ENCODE data around the gene ALG12. TPM values are rescaled to one million over a fixed set of nuclear protein-coding genes. Genes with fewer than 3 reads are reported as not detected.

Gene ALG12
- total RNA-seq, 1 experiment from 2014 or later = 16.6 TPM

GRCh38 chr22:49959782-49960158 lies 41.5 kb upstream of the ALG12 start:
- peak; percentile 42 for ATAC-seq
- RAD21 ChIA-PET (ENCODE audit: low non-redundant PET in 1 of 2, low total read pairs in 2 of 2, uncharacterized antibody in 2 of 2, unreplicated experiment in 2 of 2) = interaction anchor here in 1 of 2 experiments (1.0 kb wide), 1 partner anchor 24 kb away, joined by 3 read pairs; no protein-coding TSS in a partner anchor
- H2AFZ ChIP-seq (ENCODE audit: low read depth, low read length, poor library complexity, severe bottlenecking) = no peak overlapping the region
- BruUV-seq (replicated peaks) = no TSS peak
- H3K9me2 ChIP-seq (ENCODE audit: insufficient read depth) = no peaks in the 10 kb centered on the region
- peak overlapping the region; percentile 94 for H3K9ac ChIP-seq (ENCODE audit: low read length)
- H4K20me1 ChIP-seq (ENCODE audit: insufficient read depth) = peaks cover 16% of the 10 kb centered on the region; the same call in 1 of the 2 replicates
- no peaks in the 10 kb centered on the region for H3K27me3 ChIP-seq (ENCODE audit: insufficient read depth, low read length)
- H3K9me3 ChIP-seq (ENCODE audit: control insufficient read depth in 1 of 2, insufficient read depth in 1 of 2, low read depth in 1 of 2, low read length in 2 of 2) = no peaks in the 10 kb centered on the region
- peaks cover 40% of the 10 kb centered on the region for H3K79me2 ChIP-seq (ENCODE audit: insufficient read depth, low read length)
- POLR2A ChIA-PET = interaction anchor here (0.8 to 1.5 kb wide), 3 partner anchors 8 to 24 kb away, joined by 3 read pairs; no protein-coding TSS in a partner anchor
- H3K4me3 ChIP-seq (replicated peaks in 1 of 2; ENCODE audit: low read depth in 1 of 2, low read length in 2 of 2) = peak overlapping the region; percentile 65 to 95
- TF ChIP-seq FOSL1 (IDR thresholded peaks at IDR 0.05; ENCODE audit: low read depth) (no peak), SRF (IDR thresholded peaks at IDR 0.05; ENCODE audit: low read depth) (no peak), SP1 (IDR thresholded peaks at IDR 0.05; ENCODE audit: low read depth) (no peak), JUND (IDR thresholded peaks at IDR 0.05) (no peak), MAX (IDR thresholded peaks at IDR 0.05) (no peak), ZFX (IDR thresholded peaks at IDR 0.05) (no peak), EZH2phosphoT487 (IDR thresholded peaks at IDR 0.05; ENCODE audit: borderline replicate concordance) (no peak), EGR1 (IDR thresholded peaks at IDR 0.05; ENCODE audit: low read depth) (no peak), CEBPB (IDR thresholded peaks at IDR 0.05; ENCODE audit: low read depth) (no peak), ATF3 (IDR thresholded peaks at IDR 0.05) (no peak), CTCF (IDR thresholded peaks at IDR 0.05 in 2 of 3, conservative IDR thresholded peaks at IDR 0.05 in 1 of 3; ENCODE audit: borderline replicate concordance in 1 of 3, insufficient read depth in 1 of 3, low read depth in 2 of 3, low read length in 2 of 3) (no peak)
- peak overlapping the region; percentile 95 for H3K27ac ChIP-seq (ENCODE audit: low read depth, low read length)
- peaks cover 25 to 48% of the 10 kb centered on the region in 2 experiments for H3K4me1 ChIP-seq (ENCODE audit: control insufficient read depth in 1 of 2, insufficient read depth in 2 of 2, low read length in 2 of 2)
- H3K36me3 ChIP-seq (ENCODE audit: control insufficient read depth in 1 of 2, insufficient read depth in 2 of 2, low read length in 2 of 2) = peaks cover 18 to 32% of the 10 kb centered on the region in 2 experiments; a peak in 3 of 4 replicates
- DNase-seq (ENCODE audit: low read depth, low spot score) = no peak
- CTCF ChIA-PET = interaction anchor here (1.1 to 1.4 kb wide), 2 partner anchors 26 to 71 kb away, joined by 3 to 4 read pairs; no protein-coding TSS in a partner anchor
- intact Hi-C loops (cut with micrococcal nuclease) = no loop called here
- peak overlapping the region; percentile 100 for H3K4me2 ChIP-seq (ENCODE audit: low read length)
